KG1 (cell line): ENCODE measurements around the gene DNAJB8.

Experiments
- DNase-seq: peaks from one replicate; lab custom pipeline; 2025; lab: John Stamatoyannopoulos, UW

The DNAJB8 gene

GRCh38 chr3:128463771-128464170, 2.9 kb downstream of the DNAJB8 start:
- DNase-seq: no peak

- DNase-seq: no peak
Observed at GRCh38 chr3:128463354-128463753, 3.3 kb downstream of the DNAJB8 start.

GRCh38 chr3:128462931-128463330, 3.8 kb downstream of the DNAJB8 start:
- no peak for DNase-seq

- DNase-seq: no peak
Observed at GRCh38 chr3:128462341-128462910, 4.3 kb downstream of the DNAJB8 start.

- no peak for DNase-seq
Observed at GRCh38 chr3:128461731-128462130, 5.0 kb downstream of the DNAJB8 start.

GRCh38 chr3:128459461-128459820, 7.2 kb downstream of the DNAJB8 start:
- DNase-seq: no peak

GRCh38 chr3:128458746-128459460, 7.8 kb downstream of the DNAJB8 start:
- no peak for DNase-seq

- DNase-seq: no peak
Observed at GRCh38 chr3:128457937-128458336, 8.8 kb downstream of the DNAJB8 start.

- no peak for DNase-seq
Observed at GRCh38 chr3:128456776-128457715, 9.6 kb downstream of the DNAJB8 start.

- no peak for DNase-seq
Observed at GRCh38 chr3:128455786-128456748, 10.6 kb downstream of the DNAJB8 start.

- DNase-seq: no peak
Observed at GRCh38 chr3:128455116-128455515, 11.6 kb downstream of the DNAJB8 start.

- DNase-seq: no peak
Observed at GRCh38 chr3:128454310-128454618, 12.4 kb downstream of the DNAJB8 start.

- DNase-seq: peak; percentile 43
Observed at GRCh38 chr3:128453501-128454309, 13.0 kb downstream of the DNAJB8 start.

- no peak for DNase-seq
Observed at GRCh38 chr3:128452678-128453275, 13.9 kb downstream of the DNAJB8 start.

GRCh38 chr3:128452120-128452519, 14.6 kb downstream of the DNAJB8 start:
- DNase-seq: no peak

- DNase-seq: no peak
Observed at GRCh38 chr3:128449111-128449638, 17.5 kb downstream of the DNAJB8 start.

- no peak for DNase-seq
Observed at GRCh38 chr3:128448491-128448890, 18.2 kb downstream of the DNAJB8 start.

- DNase-seq: no peak
Observed at GRCh38 chr3:128447561-128448013, 19.1 kb downstream of the DNAJB8 start.

- no peak for DNase-seq
Observed at GRCh38 chr3:128446821-128447220, 19.9 kb downstream of the DNAJB8 start.

- no peak for DNase-seq
Observed at GRCh38 chr3:128445357-128445756, 21.3 kb downstream of the DNAJB8 start.
